Measurements from ENCODE around the gene CYP26A1. TPM values are rescaled to one million over a fixed set of nuclear protein-coding genes. Genes with fewer than 3 reads are reported as not detected.

Gene CYP26A1
- total RNA-seq, result not detected

- H3K27me3 ChIP-seq (ENCODE audit: insufficient read depth, low read length), result peaks cover 94% of the 10 kb centered on the region
- no peak within 1 kb of the TSS for H3K4me3 ChIP-seq (ENCODE audit: low read length)
- no peaks in the 10 kb centered on the region for H3K9me3 ChIP-seq (ENCODE audit: low read depth, low read length)
- H3K4me1 ChIP-seq (ENCODE audit: insufficient read depth, low read length), result peaks cover 34% of the 10 kb centered on the region
These were observed at the start of gene CYP26A1 for GRCh38 chr10:93073539-93074146. TSS of gene CYP26A1 (plus strand) at chr10:93073893. CDS start at chr10:93073935, 42 bp downstream.

DNA sequence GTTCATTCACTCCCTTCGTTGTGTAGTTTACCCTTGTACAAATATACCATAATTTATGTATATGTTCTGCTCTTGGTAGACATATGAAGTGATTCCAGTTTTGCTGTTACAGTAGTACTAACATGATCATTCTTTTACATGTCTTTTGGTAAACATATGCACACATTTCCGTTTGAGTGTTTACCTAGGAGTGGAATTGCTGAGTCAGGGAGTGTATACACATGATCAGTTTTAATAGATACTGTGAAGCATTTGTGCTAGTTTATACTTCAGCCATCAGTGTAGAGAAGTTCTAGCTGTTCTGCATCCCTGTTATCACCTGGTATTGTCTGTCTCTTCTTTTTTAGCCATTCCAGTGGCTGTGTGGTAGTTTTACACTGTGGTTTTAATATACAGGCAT lies 47.6 kb upstream of the CYP26A1 start:
- no peaks in the 10 kb centered on the region for H3K9me3 ChIP-seq (ENCODE audit: low read depth, low read length)
- H3K4me3 ChIP-seq (ENCODE audit: low read length), result no peak overlapping the region
- H3K4me1 ChIP-seq (ENCODE audit: insufficient read depth, low read length), result no peaks in the 10 kb centered on the region
- H3K27me3 ChIP-seq (ENCODE audit: insufficient read depth, low read length), result no peaks in the 10 kb centered on the region

- Histone ChIP-seq H3K4me3 (ENCODE audit: low read length) (no peak overlapping the region), H3K27me3 (ENCODE audit: insufficient read depth, low read length) (no peaks in the 10 kb centered on the region), H3K9me3 (ENCODE audit: low read depth, low read length) (no peaks in the 10 kb centered on the region), H3K4me1 (ENCODE audit: insufficient read depth, low read length) (no peaks in the 10 kb centered on the region)
These were observed 46.2 kb upstream of the CYP26A1 start for GRCh38 chr10:93027508-93027907.

- H3K4me1 ChIP-seq (ENCODE audit: insufficient read depth, low read length), result no peaks in the 10 kb centered on the region
- H3K9me3 ChIP-seq (ENCODE audit: low read depth, low read length), result no peaks in the 10 kb centered on the region
- H3K4me3 ChIP-seq (ENCODE audit: low read length), result no peak overlapping the region
- H3K27me3 ChIP-seq (ENCODE audit: insufficient read depth, low read length), result no peaks in the 10 kb centered on the region
These were observed 44.8 kb upstream of the CYP26A1 start for GRCh38 chr10:93028883-93029282.

DNA sequence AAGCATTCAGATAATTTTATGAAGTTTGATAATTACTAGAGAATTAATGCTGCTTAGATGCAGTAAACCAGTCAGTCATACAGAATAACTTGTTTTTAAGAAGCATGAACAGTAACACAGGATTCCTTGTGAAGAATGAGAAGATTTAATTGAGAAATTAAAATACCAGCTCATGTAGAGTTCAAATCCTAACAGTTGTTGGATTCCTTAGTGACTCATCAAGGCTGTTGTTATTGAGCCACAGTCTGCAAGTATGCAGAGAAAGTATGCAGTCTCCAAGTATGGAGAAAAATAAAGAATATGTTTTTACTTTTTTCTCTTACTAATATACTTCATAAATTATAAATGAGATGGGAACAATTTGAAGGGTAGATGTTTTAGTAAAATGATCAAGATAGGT lies 43.3 kb upstream of the CYP26A1 start:
- H3K9me3 ChIP-seq (ENCODE audit: low read depth, low read length), result no peaks in the 10 kb centered on the region
- no peak overlapping the region for H3K4me3 ChIP-seq (ENCODE audit: low read length)
- no peaks in the 10 kb centered on the region for H3K27me3 ChIP-seq (ENCODE audit: insufficient read depth, low read length)
- H3K4me1 ChIP-seq (ENCODE audit: insufficient read depth, low read length), result no peaks in the 10 kb centered on the region

DNA sequence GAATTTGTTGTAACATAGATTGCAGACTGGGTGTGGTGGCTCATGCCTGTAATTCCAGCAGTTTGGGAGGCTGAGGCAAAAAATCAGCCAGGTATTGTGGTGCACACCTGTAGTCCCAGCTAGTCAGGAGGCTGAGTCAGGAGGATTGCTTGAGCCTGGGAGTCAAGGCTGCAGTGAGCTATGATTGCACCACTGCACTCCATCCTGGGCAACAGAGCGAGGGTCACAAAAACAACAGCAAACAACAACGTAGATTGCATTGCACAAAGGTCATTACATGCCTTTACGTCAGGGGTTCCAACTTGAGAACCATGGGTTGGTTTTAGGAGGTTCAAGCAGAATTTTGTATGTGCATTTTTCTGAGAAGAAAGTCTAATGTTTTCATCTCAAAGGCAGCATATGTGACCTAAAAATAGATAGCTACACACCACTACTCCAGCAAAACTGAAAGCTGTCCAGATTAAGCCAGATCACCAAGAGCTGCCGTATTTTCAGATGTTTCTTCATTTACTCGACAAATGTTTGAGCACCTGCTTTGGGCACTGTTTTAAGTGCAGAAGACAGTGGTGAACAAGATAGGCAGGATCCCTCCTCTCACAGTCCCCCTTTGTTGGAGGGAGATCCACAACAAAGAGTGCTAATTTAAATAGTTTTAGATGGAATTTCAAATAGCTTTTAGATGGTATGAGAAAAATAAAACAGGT lies 41.4 kb upstream of the CYP26A1 start:
- H3K4me3 ChIP-seq (ENCODE audit: low read length), result no peak overlapping the region
- no peaks in the 10 kb centered on the region for H3K27me3 ChIP-seq (ENCODE audit: insufficient read depth, low read length)
- H3K9me3 ChIP-seq (ENCODE audit: low read depth, low read length), result no peaks in the 10 kb centered on the region
- H3K4me1 ChIP-seq (ENCODE audit: insufficient read depth, low read length), result no peaks in the 10 kb centered on the region

GRCh38 chr10:93032809-93033137 lies 40.9 kb upstream of the CYP26A1 start:
- Histone ChIP-seq H3K4me3 (ENCODE audit: low read length) (no peak overlapping the region), H3K9me3 (ENCODE audit: low read depth, low read length) (no peaks in the 10 kb centered on the region), H3K27me3 (ENCODE audit: insufficient read depth, low read length) (no peaks in the 10 kb centered on the region), H3K4me1 (ENCODE audit: insufficient read depth, low read length) (no peaks in the 10 kb centered on the region)

DNA sequence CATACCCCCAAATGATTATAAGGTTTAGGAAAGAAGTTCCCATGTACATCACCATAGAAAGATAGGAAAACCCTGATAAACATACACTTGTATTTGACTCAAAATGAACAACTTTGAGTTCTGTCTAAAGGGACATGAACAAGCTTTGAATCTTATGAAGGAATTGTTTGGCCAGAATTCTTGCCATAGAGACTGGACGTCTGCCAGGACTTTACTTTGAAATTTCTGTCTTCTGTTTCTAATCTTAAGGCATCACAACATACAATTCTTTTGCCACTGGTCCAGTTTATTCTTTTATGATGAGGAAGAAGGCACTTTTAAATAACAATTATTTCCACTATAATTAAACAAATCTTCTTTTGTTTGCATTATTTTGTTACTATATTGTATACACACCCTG lies 39.3 kb upstream of the CYP26A1 start:
- Histone ChIP-seq H3K4me1 (ENCODE audit: insufficient read depth, low read length) (peaks cover 2% of the 10 kb centered on the region), H3K27me3 (ENCODE audit: insufficient read depth, low read length) (no peaks in the 10 kb centered on the region), H3K4me3 (ENCODE audit: low read length) (no peak overlapping the region), H3K9me3 (ENCODE audit: low read depth, low read length) (no peaks in the 10 kb centered on the region)

DNA sequence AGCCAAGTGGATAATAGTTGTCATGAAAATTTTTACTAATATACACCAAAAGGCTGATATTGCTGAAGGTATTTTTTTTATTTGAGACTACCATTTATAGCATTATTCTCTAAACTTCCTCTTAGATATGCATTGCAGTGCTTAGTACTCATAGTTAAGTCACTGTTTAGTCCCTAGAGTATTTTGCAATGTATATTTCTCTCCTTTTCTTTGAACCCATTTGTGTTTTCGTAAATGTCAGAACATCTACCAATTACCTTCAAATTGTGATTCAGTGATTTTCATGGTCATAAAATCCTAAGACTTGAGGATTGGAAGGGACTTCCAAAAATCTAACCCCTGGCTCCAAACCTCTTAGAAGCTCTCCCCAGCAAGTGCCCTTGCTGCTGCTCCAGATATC lies 34.6 kb upstream of the CYP26A1 start:
- H3K4me3 ChIP-seq (ENCODE audit: low read length), result no peak overlapping the region
- H3K27me3 ChIP-seq (ENCODE audit: insufficient read depth, low read length), result no peaks in the 10 kb centered on the region
- H3K4me1 ChIP-seq (ENCODE audit: insufficient read depth, low read length), result peaks cover 4% of the 10 kb centered on the region
- no peaks in the 10 kb centered on the region for H3K9me3 ChIP-seq (ENCODE audit: low read depth, low read length)

DNA sequence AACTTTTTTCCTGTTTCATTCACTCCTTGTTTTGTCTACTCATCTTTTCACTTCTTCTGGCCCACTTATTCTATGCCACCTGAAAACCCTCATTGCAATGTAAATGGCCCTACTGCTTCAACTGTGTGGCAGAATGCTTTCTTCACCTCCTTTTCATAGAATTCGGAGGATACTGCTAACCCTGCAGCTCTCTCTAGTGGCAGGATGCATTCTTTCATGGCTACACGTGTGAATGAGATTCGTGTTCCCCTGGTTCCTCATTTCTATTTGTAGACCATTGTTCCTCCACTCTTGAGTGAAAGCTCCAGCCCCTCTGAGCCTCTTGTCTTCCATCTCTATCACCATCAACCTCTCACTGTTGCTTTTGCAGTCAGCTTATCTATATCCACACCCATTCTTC lies 34.0 kb upstream of the CYP26A1 start:
- H3K27me3 ChIP-seq (ENCODE audit: insufficient read depth, low read length), result no peaks in the 10 kb centered on the region
- H3K9me3 ChIP-seq (ENCODE audit: low read depth, low read length), result no peaks in the 10 kb centered on the region
- H3K4me3 ChIP-seq (ENCODE audit: low read length), result no peak overlapping the region
- peaks cover 4% of the 10 kb centered on the region for H3K4me1 ChIP-seq (ENCODE audit: insufficient read depth, low read length)

DNA sequence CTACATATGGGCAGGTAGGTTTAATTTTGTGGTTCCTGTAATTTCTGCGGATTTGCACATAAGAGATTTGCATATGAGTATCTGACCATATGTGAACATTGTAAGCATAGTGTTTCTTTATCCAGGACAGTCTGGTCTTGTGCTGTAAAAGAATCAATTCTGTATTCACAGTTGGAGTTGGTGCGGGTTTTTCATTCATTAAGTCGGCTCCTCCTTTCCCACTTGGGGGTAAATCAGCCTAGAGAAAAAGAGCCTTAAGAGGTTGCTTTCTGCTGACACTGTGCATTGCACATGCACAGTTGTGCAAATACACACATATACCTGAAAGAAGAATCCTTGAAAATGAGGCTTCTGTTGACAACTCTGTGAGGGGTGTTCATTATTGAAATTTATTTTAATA lies 19.2 kb upstream of the CYP26A1 start:
- Histone ChIP-seq H3K4me1 (ENCODE audit: insufficient read depth, low read length) (no peaks in the 10 kb centered on the region), H3K27me3 (ENCODE audit: insufficient read depth, low read length) (peaks cover 2% of the 10 kb centered on the region), H3K4me3 (ENCODE audit: low read length) (no peak overlapping the region), H3K9me3 (ENCODE audit: low read depth, low read length) (no peaks in the 10 kb centered on the region)

DNA sequence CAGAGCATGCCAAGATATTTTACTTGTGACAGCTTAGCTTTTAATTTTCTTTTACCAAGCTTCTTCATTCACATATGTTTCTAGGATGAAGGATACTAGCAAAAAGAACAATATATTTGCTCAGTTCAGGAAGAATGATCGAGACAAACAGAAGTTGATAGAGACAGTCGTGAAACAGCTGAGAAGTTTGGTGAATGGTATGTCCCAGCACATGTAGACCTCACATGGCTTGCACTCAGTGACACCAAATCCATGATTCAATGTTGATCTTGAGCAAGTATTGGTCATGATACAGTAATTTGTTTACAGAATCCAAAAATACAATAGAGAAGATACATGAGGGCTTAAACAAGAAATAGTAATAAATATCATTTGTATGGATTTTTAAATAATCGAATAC lies 15.6 kb upstream of the CYP26A1 start:
- Histone ChIP-seq H3K4me1 (ENCODE audit: insufficient read depth, low read length) (peaks cover 21% of the 10 kb centered on the region), H3K4me3 (ENCODE audit: low read length) (no peak overlapping the region), H3K27me3 (ENCODE audit: insufficient read depth, low read length) (peaks cover 34% of the 10 kb centered on the region), H3K9me3 (ENCODE audit: low read depth, low read length) (no peaks in the 10 kb centered on the region)

GRCh38 chr10:93059975-93060886 lies 13.5 kb upstream of the CYP26A1 start, which contains the start of gene CYP26C1:
TSS of gene CYP26C1 (plus strand) at chr10:93060798. CDS start at chr10:93061264, 466 bp downstream.
- no peaks in the 10 kb centered on the region for H3K9me3 ChIP-seq (ENCODE audit: low read depth, low read length)
- H3K4me1 ChIP-seq (ENCODE audit: insufficient read depth, low read length), result peaks cover 21% of the 10 kb centered on the region
- peaks cover 53% of the 10 kb centered on the region for H3K27me3 ChIP-seq (ENCODE audit: insufficient read depth, low read length)
- no peak within 1 kb of the TSS for H3K4me3 ChIP-seq (ENCODE audit: low read length)

DNA sequence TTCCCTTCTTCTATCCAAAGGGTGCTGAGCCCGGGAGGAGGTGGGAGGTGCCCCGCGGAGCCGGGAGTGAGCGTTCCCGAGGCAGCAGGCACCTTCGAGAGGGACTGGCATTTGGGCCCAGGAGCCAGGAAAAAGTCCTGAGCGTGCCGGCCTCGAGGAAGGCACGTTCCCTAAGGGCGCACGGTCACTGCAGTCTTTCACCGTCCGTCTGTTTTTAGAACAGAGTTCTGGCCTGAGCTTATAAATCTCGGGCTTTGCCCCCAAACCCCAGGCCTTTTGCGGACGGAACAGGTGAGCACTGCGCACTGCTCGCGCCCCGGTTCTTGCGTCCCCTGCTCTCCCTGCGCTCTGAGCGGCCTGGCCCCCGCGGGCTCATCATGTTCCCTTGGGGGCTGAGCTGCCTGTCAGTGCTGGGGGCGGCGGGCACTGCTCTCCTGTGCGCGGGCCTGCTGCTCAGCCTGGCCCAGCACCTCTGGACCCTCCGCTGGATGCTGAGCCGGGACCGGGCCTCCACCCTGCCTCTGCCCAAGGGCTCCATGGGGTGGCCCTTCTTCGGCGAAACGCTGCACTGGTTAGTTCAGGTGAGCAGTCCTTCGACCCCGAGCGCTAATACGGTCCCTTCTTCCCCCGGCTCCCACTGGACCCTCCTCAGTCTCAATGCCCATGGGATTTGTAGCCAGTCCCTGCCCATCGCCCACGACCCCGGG lies 12.7 kb upstream of the CYP26A1 start:
- Histone ChIP-seq H3K4me1 (ENCODE audit: insufficient read depth, low read length) (peaks cover 21% of the 10 kb centered on the region), H3K27me3 (ENCODE audit: insufficient read depth, low read length) (peaks cover 58% of the 10 kb centered on the region), H3K4me3 (ENCODE audit: low read length) (no peak overlapping the region), H3K9me3 (ENCODE audit: low read depth, low read length) (no peaks in the 10 kb centered on the region)
